ENCODE data around the gene NEK10.
A peak's percentile ranks its signal among the peaks of the same experiment; 100 is the strongest.

NEK10 gene

DNA sequence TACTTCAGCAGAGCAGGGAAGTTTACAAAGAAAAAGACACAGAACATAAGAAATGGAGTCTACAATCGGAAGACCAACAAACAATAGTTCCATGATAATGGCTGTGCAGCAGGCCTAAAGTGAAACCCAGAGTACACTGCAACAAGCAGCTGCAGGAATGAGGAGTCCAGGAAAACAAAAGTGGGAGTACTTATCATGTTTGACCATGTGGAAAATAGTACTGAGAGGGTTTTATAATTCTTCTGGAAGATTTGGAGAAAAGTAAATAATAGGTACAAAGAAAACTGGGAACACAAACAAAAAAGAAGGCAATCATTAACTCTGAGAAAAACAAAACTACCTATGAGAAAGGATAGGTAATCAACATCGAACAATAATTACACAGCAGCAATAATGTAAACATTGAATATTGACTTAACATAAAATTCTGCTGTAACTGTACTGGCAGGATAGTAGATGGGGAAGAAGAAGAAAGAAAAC is 87.5 kb downstream of the NEK10 start:
- no peak for DNase-seq (ENCODE audit: low read depth)
- TF ChIP-seq MYC (IDR thresholded peaks at IDR 0.05; ENCODE audit: low read depth, low read length) (no peak), MAX (IDR thresholded peaks at IDR 0.05; ENCODE audit: low read depth, low read length) (no peak), POLR2A (IDR thresholded peaks at IDR 0.05; ENCODE audit: extremely low read depth, insufficient read length) (no peak)
- TF ChIP-seq, protein P1, sequence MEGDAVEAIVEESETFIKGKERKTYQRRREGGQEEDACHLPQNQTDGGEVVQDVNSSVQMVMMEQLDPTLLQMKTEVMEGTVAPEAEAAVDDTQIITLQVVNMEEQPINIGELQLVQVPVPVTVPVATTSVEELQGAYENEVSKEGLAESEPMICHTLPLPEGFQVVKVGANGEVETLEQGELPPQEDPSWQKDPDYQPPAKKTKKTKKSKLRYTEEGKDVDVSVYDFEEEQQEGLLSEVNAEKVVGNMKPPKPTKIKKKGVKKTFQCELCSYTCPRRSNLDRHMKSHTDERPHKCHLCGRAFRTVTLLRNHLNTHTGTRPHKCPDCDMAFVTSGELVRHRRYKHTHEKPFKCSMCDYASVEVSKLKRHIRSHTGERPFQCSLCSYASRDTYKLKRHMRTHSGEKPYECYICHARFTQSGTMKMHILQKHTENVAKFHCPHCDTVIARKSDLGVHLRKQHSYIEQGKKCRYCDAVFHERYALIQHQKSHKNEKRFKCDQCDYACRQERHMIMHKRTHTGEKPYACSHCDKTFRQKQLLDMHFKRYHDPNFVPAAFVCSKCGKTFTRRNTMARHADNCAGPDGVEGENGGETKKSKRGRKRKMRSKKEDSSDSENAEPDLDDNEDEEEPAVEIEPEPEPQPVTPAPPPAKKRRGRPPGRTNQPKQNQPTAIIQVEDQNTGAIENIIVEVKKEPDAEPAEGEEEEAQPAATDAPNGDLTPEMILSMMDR (IDR thresholded peaks at IDR 0.05; ENCODE audit: low read depth, low read length), result no peak
- no peak overlapping the region for H3K4me3 ChIP-seq (ENCODE audit: low read depth, low read length)

GRCh38 chr3:27279123-27279522 is 90.1 kb downstream of the NEK10 start:
- DNase-seq (ENCODE audit: low read depth), result peak; percentile 12
- TF ChIP-seq, protein P1 (IDR thresholded peaks at IDR 0.05; ENCODE audit: low read depth, low read length), result peak; percentile 3
- no peak for TF ChIP-seq POLR2A (IDR thresholded peaks at IDR 0.05; ENCODE audit: extremely low read depth, insufficient read length)
- H3K4me3 ChIP-seq (ENCODE audit: low read depth, low read length), result no peak overlapping the region

DNA sequence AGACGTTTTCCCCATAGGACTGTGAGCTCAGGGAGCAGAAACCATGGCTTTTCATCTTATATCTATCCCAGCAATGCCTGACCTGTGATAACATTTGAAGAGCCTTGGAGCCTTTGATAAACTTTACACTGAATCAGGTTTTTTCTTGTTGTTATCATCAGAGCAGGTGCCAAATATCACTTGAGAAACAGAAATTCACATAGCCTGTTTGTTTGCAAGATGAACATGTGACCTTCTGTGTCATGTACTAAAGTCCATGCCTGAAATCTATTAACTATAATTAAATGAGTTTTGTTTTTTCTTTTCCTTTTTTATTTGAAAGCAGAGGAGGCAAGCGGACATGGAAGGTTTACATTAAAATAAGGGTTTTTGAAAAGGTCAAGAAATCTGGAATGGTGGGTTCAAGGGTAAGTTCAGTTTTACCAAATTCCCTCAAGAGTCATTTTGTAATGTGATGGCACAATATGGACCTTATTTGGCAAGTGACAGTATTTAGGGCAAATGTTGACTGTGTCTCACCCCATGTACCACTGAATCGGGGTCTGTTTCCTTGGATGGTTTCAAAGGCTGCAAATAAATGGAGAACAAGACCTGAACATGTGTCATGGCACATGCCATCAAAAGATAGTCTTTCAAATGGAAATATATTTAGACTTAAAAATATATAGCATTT is 90.7 kb downstream of the NEK10 start:
- H3K4me3 ChIP-seq (ENCODE audit: low read depth, low read length), result no peak overlapping the region
- TF ChIP-seq, protein P1 (IDR thresholded peaks at IDR 0.05; ENCODE audit: low read depth, low read length), result no peak
- no peak for TF ChIP-seq POLR2A (IDR thresholded peaks at IDR 0.05; ENCODE audit: extremely low read depth, insufficient read length)
- no peak for TF ChIP-seq MAX (IDR thresholded peaks at IDR 0.05; ENCODE audit: low read depth, low read length)
- TF ChIP-seq MYC (IDR thresholded peaks at IDR 0.05; ENCODE audit: low read depth, low read length), result no peak
- DNase-seq (ENCODE audit: low read depth), result no peak

- TF ChIP-seq, protein P1 (IDR thresholded peaks at IDR 0.05; ENCODE audit: low read depth, low read length), result no peak
- no peak for TF ChIP-seq MAX (IDR thresholded peaks at IDR 0.05; ENCODE audit: low read depth, low read length)
- no peak for TF ChIP-seq MYC (IDR thresholded peaks at IDR 0.05; ENCODE audit: low read depth, low read length)
- TF ChIP-seq POLR2A (IDR thresholded peaks at IDR 0.05; ENCODE audit: extremely low read depth, insufficient read length), result no peak
- DNase-seq (ENCODE audit: low read depth), result no peak
- H3K4me3 ChIP-seq (ENCODE audit: low read depth, low read length), result no peak overlapping the region
Observed at GRCh38 chr3:27275441-27275990, 93.7 kb downstream of the NEK10 start.

DNA sequence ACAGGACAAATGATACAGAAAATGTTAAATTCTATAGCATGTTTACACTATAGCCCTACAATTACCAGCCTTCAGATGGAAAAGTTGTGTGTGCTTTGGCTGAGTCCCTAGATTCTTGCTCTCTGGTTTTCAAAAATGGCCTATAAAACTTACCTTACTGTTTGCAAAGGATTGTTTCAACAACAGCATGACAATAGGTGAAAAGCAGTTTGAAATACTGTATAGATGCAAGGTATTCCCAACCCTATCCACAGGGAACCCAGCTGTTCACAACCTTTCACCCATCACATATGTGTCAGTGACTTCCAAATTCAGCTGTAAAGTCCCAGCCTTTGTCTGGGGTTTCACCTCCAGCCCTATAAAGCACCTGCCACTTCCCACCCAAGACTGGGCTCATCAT is 97.3 kb downstream of the NEK10 start:
- TF ChIP-seq, protein P1 (IDR thresholded peaks at IDR 0.05; ENCODE audit: low read depth, low read length), result no peak
- TF ChIP-seq MAX (IDR thresholded peaks at IDR 0.05; ENCODE audit: low read depth, low read length), result no peak
- no peak overlapping the region for H3K4me3 ChIP-seq (ENCODE audit: low read depth, low read length)
- DNase-seq (ENCODE audit: low read depth), result no peak
